ENCODE data around the gene LCOR. TPM values are rescaled to one million over a fixed set of nuclear protein-coding genes. Genes with fewer than 3 reads are reported as not detected.

The LCOR gene
- total RNA-seq, 3 donors from 2014 or later = 19.4 to 53.6 (median 35.7) TPM

- H3K4me1 ChIP-seq = no peaks in the 10 kb centered on the region
- H3K4me3 ChIP-seq = no peak overlapping the region
- H3K36me3 ChIP-seq = no peaks in the 10 kb centered on the region
- DNase-seq (ENCODE audit: low spot score in 2 of 2) = peak in 1 of 2 donors; percentile 35
- H3K9me3 ChIP-seq = no peaks in the 10 kb centered on the region
- no peak overlapping the region for H3K27ac ChIP-seq
- H3K27me3 ChIP-seq = no peaks in the 10 kb centered on the region
- intact Hi-C loops (cut with DNase I; ENCODE audit: low total_unique reads) = no loop called here
- no peak for TF ChIP-seq POLR2A (IDR thresholded peaks at IDR 0.05)
- no peak for TF ChIP-seq CTCF (IDR thresholded peaks at IDR 0.05)
- TF ChIP-seq POLR2AphosphoS5 (IDR thresholded peaks at IDR 0.05) = no peak
These were observed 159.3 kb downstream of the LCOR start for GRCh38 chr10:96991313-96991841.

DNA sequence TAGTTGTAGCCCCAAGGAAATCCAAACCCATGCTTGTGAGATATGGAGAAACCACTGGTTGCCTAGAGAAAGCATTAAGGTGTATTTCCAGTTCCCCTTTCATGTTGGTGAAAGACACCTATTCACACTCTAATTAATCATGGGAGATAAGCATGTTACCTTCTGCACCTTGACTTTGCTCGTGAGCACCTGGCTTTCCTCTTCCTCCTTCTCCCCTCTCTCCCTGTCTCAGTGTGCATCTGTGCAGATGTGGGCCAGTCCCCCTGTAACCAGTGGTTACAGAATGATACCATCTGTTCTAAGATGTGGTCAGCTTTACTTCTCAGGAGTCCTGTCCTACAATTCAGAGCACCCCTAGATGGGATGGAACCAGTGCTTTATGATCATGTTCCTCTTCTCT lies 160.6 kb downstream of the LCOR start:
- DNase-seq (ENCODE audit: low spot score in 2 of 2) = no peak
- no peaks in the 10 kb centered on the region for H3K36me3 ChIP-seq
- no peaks in the 10 kb centered on the region for H3K4me1 ChIP-seq
- H3K27me3 ChIP-seq = no peaks in the 10 kb centered on the region
- intact Hi-C loops (cut with DNase I; ENCODE audit: low total_unique reads) = no loop called here
- H3K9me3 ChIP-seq = no peaks in the 10 kb centered on the region
- no peak overlapping the region for H3K27ac ChIP-seq
- H3K4me3 ChIP-seq = no peak overlapping the region
- TF ChIP-seq POLR2A (IDR thresholded peaks at IDR 0.05) (no peak), POLR2AphosphoS5 (IDR thresholded peaks at IDR 0.05) (no peak), CTCF (IDR thresholded peaks at IDR 0.05) (no peak)

GRCh38 chr10:96995851-96996250 lies 163.8 kb downstream of the LCOR start:
- Histone ChIP-seq H3K36me3 (no peaks in the 10 kb centered on the region), H3K9me3 (no peaks in the 10 kb centered on the region), H3K4me3 (no peak overlapping the region), H3K4me1 (no peaks in the 10 kb centered on the region), H3K27me3 (no peaks in the 10 kb centered on the region), H3K27ac (no peak overlapping the region)
- intact Hi-C loops (cut with DNase I; ENCODE audit: low total_unique reads) = no loop called here
- DNase-seq (ENCODE audit: low spot score in 2 of 2) = no peak
- no peak for TF ChIP-seq CTCF (IDR thresholded peaks at IDR 0.05)
- TF ChIP-seq POLR2A (IDR thresholded peaks at IDR 0.05) = no peak
- no peak for TF ChIP-seq POLR2AphosphoS5 (IDR thresholded peaks at IDR 0.05)

- H3K36me3 ChIP-seq = no peaks in the 10 kb centered on the region
- no peak for TF ChIP-seq CTCF (IDR thresholded peaks at IDR 0.05)
- no peak for TF ChIP-seq POLR2AphosphoS5 (IDR thresholded peaks at IDR 0.05)
- no peak for TF ChIP-seq POLR2A (IDR thresholded peaks at IDR 0.05)
- no peak for DNase-seq (ENCODE audit: low spot score in 2 of 2)
- no peak overlapping the region for H3K27ac ChIP-seq
- H3K4me1 ChIP-seq = no peaks in the 10 kb centered on the region
- intact Hi-C loops (cut with DNase I; ENCODE audit: low total_unique reads) = no loop called here
- no peaks in the 10 kb centered on the region for H3K27me3 ChIP-seq
- H3K4me3 ChIP-seq = no peak overlapping the region
- no peaks in the 10 kb centered on the region for H3K9me3 ChIP-seq
These were observed 164.3 kb downstream of the LCOR start for GRCh38 chr10:96996275-96996965.

DNA sequence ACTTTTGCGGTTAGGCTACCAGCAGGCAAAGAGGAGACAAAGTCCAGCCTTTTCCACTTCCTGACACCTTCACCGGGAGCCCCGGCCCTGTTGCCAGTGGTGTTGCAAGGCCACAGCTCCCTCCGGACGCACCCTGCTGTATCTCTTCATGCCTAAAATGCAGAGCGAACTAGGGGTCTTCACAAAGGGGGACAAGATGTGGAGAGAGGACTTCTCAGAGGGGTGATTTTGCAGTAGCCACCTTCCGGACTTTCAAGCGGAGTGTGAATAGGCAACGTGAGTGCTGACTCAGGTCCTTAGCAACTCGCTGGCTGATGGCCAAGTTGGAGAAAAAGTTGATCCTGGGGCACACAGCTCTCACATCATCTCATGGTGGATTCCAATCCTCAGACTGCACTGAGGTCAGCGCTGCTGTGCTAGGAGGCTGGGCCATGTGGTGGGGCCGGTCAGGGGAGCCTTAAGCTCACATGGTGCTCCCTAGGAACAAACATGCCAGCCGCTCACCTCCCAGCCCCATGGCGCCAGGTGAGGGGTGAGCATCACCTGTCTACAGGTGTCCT lies 166.3 kb downstream of the LCOR start:
- Histone ChIP-seq H3K36me3 (no peaks in the 10 kb centered on the region), H3K4me3 (no peak overlapping the region), H3K9me3 (no peaks in the 10 kb centered on the region), H3K27me3 (no peaks in the 10 kb centered on the region), H3K4me1 (no peaks in the 10 kb centered on the region), H3K27ac (no peak overlapping the region)
- no peak for DNase-seq (ENCODE audit: low spot score in 2 of 2)
- intact Hi-C loops (cut with DNase I; ENCODE audit: low total_unique reads) = no loop called here
- no peak for TF ChIP-seq POLR2AphosphoS5 (IDR thresholded peaks at IDR 0.05)
- no peak for TF ChIP-seq POLR2A (IDR thresholded peaks at IDR 0.05)
- no peak for TF ChIP-seq CTCF (IDR thresholded peaks at IDR 0.05)
